Uterus (tissue), 2 donors: ENCODE measurements around the gene GSDME.

Experiments
- CTCF ChIP-seq, 4 experiments: fragments of 200-600 bp in 2 of 4; fragments of 450-650 bp in 2 of 4; sonication (generic) in 2 of 4; IDR thresholded peaks; one replicate each; pipeline ENCODE4 v1.5.1; 2016 to 2019; ENCODE audit warnings: antibody characterized with exemption in 4 of 4, mild to moderate bottlenecking in 2 of 4, moderate library complexity in 1 of 4
- POLR2A ChIP-seq, 2 donors: fragments of 450-650 bp; IDR thresholded peaks; one replicate each; pipeline ENCODE4 v1.6.1; 2016; ENCODE audit warnings: antibody characterized with exemption in 2 of 2, mild to moderate bottlenecking in 1 of 2, moderate library complexity in 1 of 2

GRCh38 chr7:24698531-24699266 lies 58.6 kb downstream of the GSDME start:
- no peak for TF ChIP-seq POLR2A (IDR thresholded peaks at IDR 0.05)
- TF ChIP-seq CTCF (IDR thresholded peaks at IDR 0.05) = no peak
